ENCODE data around the gene ACTN1.

DNA sequence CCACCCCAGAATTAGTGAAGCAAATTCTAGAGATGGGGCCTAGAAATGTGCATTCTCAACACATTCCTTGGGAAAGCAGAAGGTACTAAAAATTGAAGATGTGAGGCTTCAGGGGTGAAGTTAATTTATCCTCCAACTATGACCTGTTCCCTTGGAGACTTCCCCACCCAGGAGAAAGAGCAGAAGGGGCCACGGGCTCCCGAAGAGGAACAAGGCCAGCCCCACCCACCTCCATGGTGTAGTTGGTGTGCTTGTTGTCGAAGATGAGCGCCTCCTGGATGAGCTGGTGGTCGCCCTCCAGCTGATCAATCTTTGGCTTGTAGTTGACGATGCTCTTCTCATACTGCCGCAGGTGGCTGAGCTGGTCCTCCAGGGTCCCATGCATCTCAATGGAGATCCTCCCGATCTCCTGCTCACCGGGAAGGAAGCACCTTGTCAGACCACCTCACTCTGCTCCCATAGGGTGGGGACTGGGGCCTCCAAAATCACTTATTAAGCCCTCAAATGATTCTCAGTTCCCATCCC is 98.5 kb downstream of the ACTN1 start:
- TF ChIP-seq POLR2AphosphoS5 (IDR thresholded peaks at IDR 0.05; ENCODE audit: low read depth, low read length): no peak
- TF ChIP-seq, protein P1, sequence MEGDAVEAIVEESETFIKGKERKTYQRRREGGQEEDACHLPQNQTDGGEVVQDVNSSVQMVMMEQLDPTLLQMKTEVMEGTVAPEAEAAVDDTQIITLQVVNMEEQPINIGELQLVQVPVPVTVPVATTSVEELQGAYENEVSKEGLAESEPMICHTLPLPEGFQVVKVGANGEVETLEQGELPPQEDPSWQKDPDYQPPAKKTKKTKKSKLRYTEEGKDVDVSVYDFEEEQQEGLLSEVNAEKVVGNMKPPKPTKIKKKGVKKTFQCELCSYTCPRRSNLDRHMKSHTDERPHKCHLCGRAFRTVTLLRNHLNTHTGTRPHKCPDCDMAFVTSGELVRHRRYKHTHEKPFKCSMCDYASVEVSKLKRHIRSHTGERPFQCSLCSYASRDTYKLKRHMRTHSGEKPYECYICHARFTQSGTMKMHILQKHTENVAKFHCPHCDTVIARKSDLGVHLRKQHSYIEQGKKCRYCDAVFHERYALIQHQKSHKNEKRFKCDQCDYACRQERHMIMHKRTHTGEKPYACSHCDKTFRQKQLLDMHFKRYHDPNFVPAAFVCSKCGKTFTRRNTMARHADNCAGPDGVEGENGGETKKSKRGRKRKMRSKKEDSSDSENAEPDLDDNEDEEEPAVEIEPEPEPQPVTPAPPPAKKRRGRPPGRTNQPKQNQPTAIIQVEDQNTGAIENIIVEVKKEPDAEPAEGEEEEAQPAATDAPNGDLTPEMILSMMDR (IDR thresholded peaks at IDR 0.05): no peak
- TF ChIP-seq, protein P2, sequence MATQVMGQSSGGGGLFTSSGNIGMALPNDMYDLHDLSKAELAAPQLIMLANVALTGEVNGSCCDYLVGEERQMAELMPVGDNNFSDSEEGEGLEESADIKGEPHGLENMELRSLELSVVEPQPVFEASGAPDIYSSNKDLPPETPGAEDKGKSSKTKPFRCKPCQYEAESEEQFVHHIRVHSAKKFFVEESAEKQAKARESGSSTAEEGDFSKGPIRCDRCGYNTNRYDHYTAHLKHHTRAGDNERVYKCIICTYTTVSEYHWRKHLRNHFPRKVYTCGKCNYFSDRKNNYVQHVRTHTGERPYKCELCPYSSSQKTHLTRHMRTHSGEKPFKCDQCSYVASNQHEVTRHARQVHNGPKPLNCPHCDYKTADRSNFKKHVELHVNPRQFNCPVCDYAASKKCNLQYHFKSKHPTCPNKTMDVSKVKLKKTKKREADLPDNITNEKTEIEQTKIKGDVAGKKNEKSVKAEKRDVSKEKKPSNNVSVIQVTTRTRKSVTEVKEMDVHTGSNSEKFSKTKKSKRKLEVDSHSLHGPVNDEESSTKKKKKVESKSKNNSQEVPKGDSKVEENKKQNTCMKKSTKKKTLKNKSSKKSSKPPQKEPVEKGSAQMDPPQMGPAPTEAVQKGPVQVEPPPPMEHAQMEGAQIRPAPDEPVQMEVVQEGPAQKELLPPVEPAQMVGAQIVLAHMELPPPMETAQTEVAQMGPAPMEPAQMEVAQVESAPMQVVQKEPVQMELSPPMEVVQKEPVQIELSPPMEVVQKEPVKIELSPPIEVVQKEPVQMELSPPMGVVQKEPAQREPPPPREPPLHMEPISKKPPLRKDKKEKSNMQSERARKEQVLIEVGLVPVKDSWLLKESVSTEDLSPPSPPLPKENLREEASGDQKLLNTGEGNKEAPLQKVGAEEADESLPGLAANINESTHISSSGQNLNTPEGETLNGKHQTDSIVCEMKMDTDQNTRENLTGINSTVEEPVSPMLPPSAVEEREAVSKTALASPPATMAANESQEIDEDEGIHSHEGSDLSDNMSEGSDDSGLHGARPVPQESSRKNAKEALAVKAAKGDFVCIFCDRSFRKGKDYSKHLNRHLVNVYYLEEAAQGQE (IDR thresholded peaks at IDR 0.05; ENCODE audit: insufficient read depth in 1 of 2, low read depth in 2 of 2, low read length in 1 of 2): no peak
- no peak for TF ChIP-seq TCF7L2 (IDR thresholded peaks at IDR 0.05; ENCODE audit: low read depth, low read length)
- TF ChIP-seq SIN3A (IDR thresholded peaks at IDR 0.05; ENCODE audit: borderline replicate concordance, insufficient read depth, low read depth, low read length): no peak
